HG03064 (cell line): ENCODE data around the gene TTBK2.
"Not testable (repeated sequence)": the region's sequence is repeated elsewhere in the genome, so short reads cannot be mapped to it uniquely, and the experiment has no call there.

ENCODE experiments used
- ATAC-seq: cut with Tn5 transposase; IDR thresholded peaks from one replicate; pipeline ENCODE4 v1.9.1; 2021; ENCODE audit warnings: low read depth; ENCODE audit not compliant: unreplicated experiment

The TTBK2 gene

GRCh38 chr15:42911058-42911592 is 9.5 kb downstream of the TTBK2 start:
- ATAC-seq, result no peak

DNA sequence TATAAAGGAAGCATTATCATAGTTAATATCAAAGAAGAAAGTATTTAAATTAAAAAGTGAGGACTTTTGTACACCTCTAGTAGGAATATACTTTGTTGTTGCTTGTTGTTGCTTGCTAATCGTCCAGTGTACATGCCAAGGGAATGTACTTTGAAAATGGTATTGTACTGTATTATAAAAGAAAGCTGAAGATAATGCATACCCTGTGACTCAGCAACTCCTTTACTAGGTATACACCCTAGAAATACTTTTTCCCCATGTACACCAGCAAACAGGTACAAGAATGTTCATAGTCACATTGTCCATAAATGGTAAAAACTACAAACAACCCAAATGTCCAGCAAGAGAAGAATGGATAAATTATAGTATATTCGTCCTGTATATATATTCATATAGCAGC is 12.0 kb downstream of the TTBK2 start:
- ATAC-seq, result no peak

DNA sequence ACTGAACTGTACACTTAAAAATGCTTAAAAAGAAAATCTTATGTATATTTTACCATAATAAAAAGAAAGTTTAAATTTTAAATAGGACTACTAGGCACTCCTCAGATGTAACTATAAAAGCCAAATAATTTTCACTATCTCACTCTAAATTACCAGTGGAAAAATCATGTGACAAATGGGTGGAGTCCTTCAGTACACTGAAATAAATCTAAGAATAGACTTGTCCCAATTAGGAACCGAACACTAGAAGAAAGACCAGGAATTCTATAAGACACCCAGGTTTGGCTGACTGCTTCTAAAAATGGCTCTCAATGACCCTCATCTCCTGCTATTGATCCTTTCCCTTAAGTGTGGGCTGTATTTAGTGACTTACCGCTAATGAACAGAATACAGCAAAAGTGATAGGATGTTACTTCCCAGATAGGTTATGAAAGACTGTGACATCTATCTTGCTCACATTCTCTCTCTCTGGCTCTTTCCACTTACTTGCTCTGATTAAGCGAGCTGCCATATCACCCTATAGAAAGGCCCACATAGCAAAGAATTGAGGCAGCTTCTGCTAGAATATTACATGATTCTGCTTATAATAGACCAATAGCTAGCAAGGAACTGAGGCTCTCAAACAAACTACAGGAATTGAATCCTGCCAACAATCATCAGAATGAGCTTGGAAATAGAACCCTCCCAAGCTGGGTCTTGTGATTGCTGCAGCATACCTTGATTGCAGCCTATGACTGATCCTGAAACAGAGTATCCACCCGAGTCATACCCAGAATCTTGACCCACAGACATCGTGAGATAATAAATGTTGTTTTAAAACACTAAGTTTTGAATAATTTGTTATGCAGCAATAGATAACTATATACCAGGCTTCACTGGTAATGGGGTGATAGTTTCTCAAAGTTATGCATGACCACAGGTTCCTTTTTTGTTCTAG is 16.9 kb downstream of the TTBK2 start:
- ATAC-seq, result no peak

DNA sequence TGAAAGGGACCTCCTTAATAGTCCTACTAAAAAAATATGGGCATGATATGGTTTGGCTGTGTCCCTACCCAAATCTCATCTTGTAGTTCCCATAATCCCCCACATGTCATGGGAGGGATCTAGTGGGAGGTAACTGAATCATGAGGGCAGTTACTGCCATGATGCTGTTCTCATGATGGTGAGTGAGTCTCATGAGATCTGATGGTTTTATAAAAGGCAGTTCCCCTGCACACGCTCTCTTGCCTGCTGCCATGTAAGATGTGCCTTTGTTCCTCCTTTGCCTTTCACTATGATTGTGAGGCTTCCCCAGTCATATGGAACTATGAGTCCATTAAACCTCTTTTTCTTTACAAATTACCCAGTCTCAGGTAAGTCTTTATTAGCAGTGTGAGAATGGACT is 26.7 kb downstream of the TTBK2 start:
- ATAC-seq, result not testable (repeated sequence)

GRCh38 chr15:42891569-42891968 is 29.0 kb downstream of the TTBK2 start:
- ATAC-seq, result no peak

- ATAC-seq, result no peak
Observed at GRCh38 chr15:42890161-42890913, 30.2 kb downstream of the TTBK2 start.

DNA sequence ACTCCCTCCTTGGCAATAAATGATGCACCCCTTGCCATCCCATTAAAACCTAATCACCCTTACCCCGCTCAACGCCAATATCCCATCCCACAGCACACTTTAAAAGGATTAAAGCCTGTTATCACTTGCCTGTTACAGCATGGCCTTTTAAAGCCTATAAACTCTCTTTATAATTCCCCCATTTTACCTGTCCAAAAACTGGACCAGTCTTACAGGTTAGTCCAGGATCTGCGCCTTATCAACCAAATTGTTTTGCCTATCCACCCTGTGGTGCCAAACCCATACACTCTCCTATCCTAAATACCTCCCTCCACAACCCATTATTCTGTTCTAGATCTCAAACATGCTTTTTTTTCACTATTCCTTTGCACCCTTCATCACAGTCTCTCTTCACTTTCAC is 33.2 kb downstream of the TTBK2 start:
- not testable (repeated sequence) for ATAC-seq

GRCh38 chr15:42880121-42880520 is 40.5 kb downstream of the TTBK2 start:
- ATAC-seq, result no peak

- no peak for ATAC-seq
Observed at GRCh38 chr15:42879443-42879842, 41.1 kb downstream of the TTBK2 start.

DNA sequence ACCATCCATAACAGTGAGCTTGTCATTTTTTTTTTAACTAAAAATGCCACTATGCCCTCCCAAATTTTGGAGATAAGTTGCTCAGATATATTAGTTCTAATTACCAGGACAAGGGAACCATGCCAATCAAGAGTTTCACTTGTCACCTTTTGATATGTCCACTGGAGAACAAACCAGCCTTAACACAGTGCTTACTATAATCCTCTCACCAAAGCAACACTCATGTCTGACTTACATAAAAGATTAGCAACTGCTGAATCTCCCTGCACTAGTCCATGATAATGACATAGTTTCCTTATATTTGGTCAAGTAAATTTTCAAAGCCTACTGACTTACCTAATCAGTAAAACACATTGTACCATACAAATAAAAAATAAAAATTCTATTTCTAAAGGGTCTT is 44.4 kb downstream of the TTBK2 start:
- no peak for ATAC-seq

DNA sequence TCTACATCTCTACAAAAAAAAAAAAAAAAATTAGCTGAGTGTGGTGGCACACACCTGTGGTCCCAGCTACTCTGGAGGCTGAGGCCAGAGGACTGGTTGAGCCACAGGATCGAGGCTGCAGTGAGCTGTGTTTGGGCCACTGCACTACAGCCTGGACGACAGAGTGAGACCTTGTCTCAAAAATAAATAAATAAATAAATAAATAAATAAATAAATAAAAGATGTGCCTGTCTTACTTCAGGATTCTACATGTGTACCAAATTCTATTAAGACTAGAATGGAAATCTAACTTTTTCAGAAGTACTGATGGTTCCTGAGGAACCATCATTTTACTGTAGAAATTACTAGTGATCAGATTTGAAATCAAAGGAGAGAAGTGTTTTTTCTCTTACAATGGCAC is 51.9 kb downstream of the TTBK2 start:
- ATAC-seq, result no peak

- no peak for ATAC-seq
Observed at GRCh38 chr15:42863572-42864239, 56.9 kb downstream of the TTBK2 start.

DNA sequence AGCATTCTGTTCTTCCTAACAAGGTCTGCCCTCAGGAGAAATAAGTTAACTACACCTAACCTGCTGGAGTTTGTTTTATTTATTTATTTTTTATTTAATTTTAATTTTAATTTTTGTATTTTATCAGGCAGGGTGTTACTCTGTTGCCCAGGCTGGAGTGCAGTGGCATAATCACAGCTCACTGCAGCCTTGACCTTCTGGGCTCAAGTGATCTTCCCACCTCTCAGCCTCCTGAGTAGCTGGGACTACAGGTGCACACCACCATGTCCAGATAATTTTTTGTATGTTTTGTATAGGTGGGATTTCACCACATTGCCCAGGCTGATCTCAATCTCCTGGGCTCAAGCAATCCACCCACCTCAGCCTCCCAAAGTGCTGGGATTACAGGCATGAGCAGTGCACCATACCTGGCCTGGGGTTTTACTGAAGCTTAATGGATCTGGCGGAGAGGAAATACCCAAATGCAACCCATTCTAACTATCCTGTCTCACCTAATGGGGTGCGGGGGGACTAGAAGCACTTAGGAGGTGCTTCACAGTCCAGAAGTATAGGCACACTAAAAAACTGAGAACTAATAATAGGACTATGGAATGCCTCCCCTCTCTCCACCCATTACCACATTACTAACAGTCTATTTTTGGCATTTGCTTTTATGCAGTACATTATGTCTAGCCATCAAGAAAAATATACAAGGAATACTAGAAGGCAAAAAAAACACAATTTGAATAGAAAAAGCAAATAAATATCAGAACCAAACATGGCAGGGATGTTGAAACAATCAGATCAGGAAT is 61.4 kb downstream of the TTBK2 start:
- no peak for ATAC-seq

DNA sequence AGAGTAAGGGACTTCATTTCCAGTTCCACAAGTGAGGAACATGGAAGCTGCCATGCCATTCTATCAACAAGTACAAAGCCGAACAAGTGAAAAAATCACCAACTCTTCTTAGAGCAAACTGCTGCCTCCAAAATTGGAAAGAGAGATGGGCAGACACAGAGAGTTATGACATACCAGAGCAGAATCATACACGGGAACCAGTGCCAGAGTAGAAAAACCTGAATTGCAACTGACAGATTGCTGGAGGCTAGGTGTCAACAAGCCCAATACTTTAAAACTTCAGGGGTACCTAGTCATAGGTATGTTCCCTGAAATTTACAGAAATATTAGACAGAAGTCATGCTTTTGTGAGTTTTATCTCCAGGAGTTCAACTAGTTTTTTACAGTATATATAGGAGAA is 62.0 kb downstream of the TTBK2 start:
- ATAC-seq, result no peak

DNA sequence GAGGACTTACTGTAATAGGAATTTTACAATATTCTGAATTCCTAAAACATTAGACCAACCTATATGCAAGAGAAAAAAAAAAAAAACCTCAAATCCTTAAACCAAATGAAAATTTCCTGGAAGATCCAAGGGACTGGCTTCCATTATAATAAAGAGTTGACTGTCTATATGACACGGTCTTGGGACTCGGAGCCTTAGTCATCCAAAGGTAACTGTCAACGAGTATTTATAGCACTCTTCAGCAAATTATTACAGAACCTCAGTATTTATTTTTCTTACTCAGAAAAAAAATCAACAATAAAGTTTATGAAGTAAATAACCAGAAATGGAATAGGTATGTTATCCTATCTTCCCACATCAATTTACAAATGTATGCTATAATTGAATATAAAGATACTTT is 66.0 kb downstream of the TTBK2 start:
- ATAC-seq, result no peak

- ATAC-seq, result no peak
Observed at GRCh38 chr15:42849836-42850235, 70.7 kb downstream of the TTBK2 start.

GRCh38 chr15:42848846-42849245 is 71.7 kb downstream of the TTBK2 start:
- ATAC-seq, result no peak

DNA sequence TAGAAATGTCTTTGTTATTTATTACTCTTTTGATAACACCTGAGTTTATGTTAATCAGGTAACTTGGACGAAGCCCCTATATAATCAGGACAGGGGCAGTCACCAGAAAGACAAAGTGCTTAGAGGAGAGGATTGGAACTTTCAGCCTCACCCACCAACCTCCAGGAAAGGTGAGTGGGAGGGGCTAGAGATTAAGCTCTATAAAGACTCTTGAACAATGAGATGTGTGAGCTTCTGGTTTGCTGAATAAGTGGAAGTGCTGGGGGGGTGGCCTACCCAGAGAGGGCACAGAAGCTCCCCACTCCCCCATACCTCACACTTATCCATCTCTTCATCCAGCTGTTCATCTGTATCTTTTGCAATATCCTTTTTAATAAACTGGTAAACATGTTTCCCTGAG is 73.9 kb downstream of the TTBK2 start:
- ATAC-seq, result no peak

GRCh38 chr15:42845581-42845980 is 75.0 kb downstream of the TTBK2 start:
- no peak for ATAC-seq

DNA sequence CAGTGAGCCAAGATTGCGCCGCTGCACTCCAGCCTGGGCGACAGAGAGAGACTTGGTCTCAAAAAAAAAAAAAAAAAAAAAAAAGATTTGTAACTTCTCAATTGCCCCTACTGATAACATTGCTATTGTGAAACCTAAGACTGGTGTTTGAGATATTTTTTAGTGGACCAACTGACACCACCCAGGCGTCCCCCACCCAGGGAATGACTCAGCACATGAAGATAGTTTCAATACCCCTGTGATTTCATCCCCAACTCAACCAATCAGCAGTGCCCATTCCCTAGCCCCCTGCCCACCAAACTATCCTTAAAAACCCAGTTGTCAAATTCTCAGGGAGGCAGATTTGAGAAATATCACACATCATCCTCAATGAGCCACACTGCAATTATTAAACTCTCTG is 76.9 kb downstream of the TTBK2 start:
- no peak for ATAC-seq
